Effector memory CD4-positive, alpha-beta T cell (primary cell): ENCODE measurements around the gene LRRTM4.

ENCODE experiments used
- DNase-seq, 3 donors: peaks; one replicate each; pipeline ENCODE4 v3.0.0-alpha.2; 2020
- H3K27ac ChIP-seq: 2 replicates; pipeline ENCODE4 v1.7.0; 2013; ENCODE audit warnings: mild to moderate bottlenecking, low read length, moderate library complexity; ENCODE audit not compliant: insufficient read depth, poor library complexity, severe bottlenecking
- H3K27me3 ChIP-seq: replicated peaks from 2 replicates; pipeline ENCODE4 v1.7.0; 2013; ENCODE audit warnings: mild to moderate bottlenecking, low read length; ENCODE audit not compliant: insufficient read depth, control insufficient read depth, poor library complexity, severe bottlenecking
- H3K36me3 ChIP-seq: 2 replicates; pipeline ENCODE4 v1.7.0; 2013; ENCODE audit warnings: mild to moderate bottlenecking, low read length, moderate library complexity; ENCODE audit not compliant: control insufficient read depth, insufficient read depth
- H3K4me1 ChIP-seq: 2 replicates; pipeline ENCODE4 v1.7.0; 2013; ENCODE audit warnings: low read length, mild to moderate bottlenecking; ENCODE audit not compliant: control insufficient read depth, insufficient read depth, poor library complexity, severe bottlenecking
- H3K4me3 ChIP-seq: 2 replicates; pipeline ENCODE4 v1.7.0; 2013; ENCODE audit warnings: low read length, low read depth, mild to moderate bottlenecking; ENCODE audit not compliant: insufficient read depth, poor library complexity, severe bottlenecking
- H3K9me3 ChIP-seq: 2 replicates; pipeline ENCODE4 v1.7.0; 2013; ENCODE audit warnings: mild to moderate bottlenecking, low read length, moderate library complexity; ENCODE audit not compliant: control insufficient read depth

Gene LRRTM4

GRCh38 chr2:76895469-76895868, 626.7 kb downstream of the LRRTM4 start:
- no peaks in the 10 kb centered on the region for H3K9me3 ChIP-seq
- no peak overlapping the region for H3K4me3 ChIP-seq
- DNase-seq = no peak
- no peak overlapping the region for H3K27ac ChIP-seq
- H3K27me3 ChIP-seq = no peaks in the 10 kb centered on the region
- no peaks in the 10 kb centered on the region for H3K4me1 ChIP-seq
- H3K36me3 ChIP-seq = no peaks in the 10 kb centered on the region

- Histone ChIP-seq H3K27me3 (no peaks in the 10 kb centered on the region), H3K4me3 (no peak overlapping the region), H3K9me3 (no peaks in the 10 kb centered on the region), H3K36me3 (no peaks in the 10 kb centered on the region), H3K4me1 (no peaks in the 10 kb centered on the region), H3K27ac (no peak overlapping the region)
- no peak for DNase-seq
Measured at GRCh38 chr2:76870581-76870980, 651.6 kb downstream of the LRRTM4 start.

GRCh38 chr2:76870011-76870410, 652.2 kb downstream of the LRRTM4 start:
- H3K27ac ChIP-seq = no peak overlapping the region
- DNase-seq = no peak
- no peaks in the 10 kb centered on the region for H3K27me3 ChIP-seq
- H3K36me3 ChIP-seq = no peaks in the 10 kb centered on the region
- no peaks in the 10 kb centered on the region for H3K4me1 ChIP-seq
- H3K9me3 ChIP-seq = no peaks in the 10 kb centered on the region
- no peak overlapping the region for H3K4me3 ChIP-seq

GRCh38 chr2:76867854-76868253, 654.3 kb downstream of the LRRTM4 start:
- Histone ChIP-seq H3K27me3 (no peaks in the 10 kb centered on the region), H3K36me3 (no peaks in the 10 kb centered on the region), H3K4me3 (no peak overlapping the region), H3K27ac (no peak overlapping the region), H3K9me3 (no peaks in the 10 kb centered on the region), H3K4me1 (no peaks in the 10 kb centered on the region)
- DNase-seq = no peak

- H3K36me3 ChIP-seq = no peaks in the 10 kb centered on the region
- no peaks in the 10 kb centered on the region for H3K4me1 ChIP-seq
- H3K27ac ChIP-seq = no peak overlapping the region
- H3K9me3 ChIP-seq = no peaks in the 10 kb centered on the region
- no peaks in the 10 kb centered on the region for H3K27me3 ChIP-seq
- DNase-seq = no peak
- no peak overlapping the region for H3K4me3 ChIP-seq
Measured at GRCh38 chr2:76866464-76866863, 655.7 kb downstream of the LRRTM4 start.

GRCh38 chr2:76862901-76863300, 659.3 kb downstream of the LRRTM4 start:
- Histone ChIP-seq H3K4me3 (no peak overlapping the region), H3K4me1 (no peaks in the 10 kb centered on the region), H3K27me3 (no peaks in the 10 kb centered on the region), H3K9me3 (no peaks in the 10 kb centered on the region), H3K27ac (no peak overlapping the region), H3K36me3 (no peaks in the 10 kb centered on the region)
- no peak for DNase-seq

GRCh38 chr2:76861708-76862107, 660.5 kb downstream of the LRRTM4 start:
- Histone ChIP-seq H3K4me3 (no peak overlapping the region), H3K36me3 (no peaks in the 10 kb centered on the region), H3K9me3 (no peaks in the 10 kb centered on the region), H3K27me3 (no peaks in the 10 kb centered on the region), H3K27ac (no peak overlapping the region), H3K4me1 (no peaks in the 10 kb centered on the region)
- DNase-seq = no peak

GRCh38 chr2:76851000-76851399, 671.2 kb downstream of the LRRTM4 start:
- no peak for DNase-seq

GRCh38 chr2:76849086-76849485, 673.1 kb downstream of the LRRTM4 start:
- H3K27me3 ChIP-seq = no peaks in the 10 kb centered on the region
- H3K27ac ChIP-seq = no peak overlapping the region
- H3K4me1 ChIP-seq = no peaks in the 10 kb centered on the region
- no peaks in the 10 kb centered on the region for H3K36me3 ChIP-seq
- no peak overlapping the region for H3K4me3 ChIP-seq
- no peaks in the 10 kb centered on the region for H3K9me3 ChIP-seq
- no peak for DNase-seq

More at GRCh38 chr2:76851000-76851399, 671.2 kb downstream of the LRRTM4 start:
- H3K9me3 ChIP-seq = no peaks in the 10 kb centered on the region
- H3K27me3 ChIP-seq = no peaks in the 10 kb centered on the region
- no peak overlapping the region for H3K4me3 ChIP-seq
- no peak overlapping the region for H3K27ac ChIP-seq
- H3K36me3 ChIP-seq = no peaks in the 10 kb centered on the region
- no peaks in the 10 kb centered on the region for H3K4me1 ChIP-seq

GRCh38 chr2:76839826-76840225, 682.4 kb downstream of the LRRTM4 start:
- no peaks in the 10 kb centered on the region for H3K4me1 ChIP-seq
- no peak for DNase-seq
- H3K9me3 ChIP-seq = no peaks in the 10 kb centered on the region
- H3K36me3 ChIP-seq = no peaks in the 10 kb centered on the region
- no peaks in the 10 kb centered on the region for H3K27me3 ChIP-seq
- H3K27ac ChIP-seq = no peak overlapping the region
- H3K4me3 ChIP-seq = no peak overlapping the region
